WTC11 (cell line): ENCODE data around the gene GRXCR2. TPM values are rescaled to one million over a fixed set of nuclear protein-coding genes. Genes with fewer than 3 reads are reported as not detected.

ENCODE experiments used
- ATAC-seq: fragments of 200-7000 bp; cut with Tn5 transposase; 2 replicates; pipeline ENCODE4 v1.10.0; 2021; ENCODE audit warnings: mild to moderate bottlenecking, moderate library complexity
- CTCF ChIA-PET: fragments of 300-600 bp; sonication (Branson Sonifier 250); formaldehyde crosslinking; loops from one replicate; lab custom pipeline; 2021; ENCODE audit warnings: antibody characterized with exemption; lab: Charles Lee
- POLR2A ChIA-PET: fragments of 350-600 bp; sonication (Branson Sonifier 250); formaldehyde crosslinking; loops from one replicate; lab custom pipeline; 2021; ENCODE audit warnings: antibody characterized with exemption; lab: Charles Lee
- DNase-seq: peaks from one replicate; pipeline ENCODE4 v3.0.0; 2021; ENCODE audit warnings: low spot score
- H3K27ac Mint-ChIP-seq: 2 replicates; pipeline ENCODE4 v1.8.0; 2021; ENCODE audit warnings: mixed read lengths
- H3K27me3 Mint-ChIP-seq: 2 replicates; pipeline ENCODE4 v1.8.0; 2021; ENCODE audit warnings: low read depth, mild to moderate bottlenecking, moderate library complexity, mixed read lengths
- H3K36me3 Mint-ChIP-seq: 2 replicates; pipeline ENCODE4 v1.8.0; 2021; ENCODE audit warnings: mixed read lengths
- H3K4me1 Mint-ChIP-seq: 2 replicates; pipeline ENCODE4 v1.8.0; 2022; ENCODE audit warnings: mixed read lengths
- H3K4me3 Mint-ChIP-seq: 2 replicates; pipeline ENCODE4 v1.8.0; 2021; ENCODE audit warnings: mild to moderate bottlenecking, moderate library complexity, mixed read lengths
- H3K9me3 Mint-ChIP-seq: 2 replicates; pipeline ENCODE4 v1.8.0; 2021; ENCODE audit warnings: mixed read lengths
- CBFB ChIP-seq: sonication (generic); formaldehyde crosslinking; IDR thresholded peaks from 2 replicates; pipeline ENCODE4 v1.8.1; 2022; ENCODE audit warnings: mild to moderate bottlenecking, low read depth, missing genetic modification reagents
- E2F1 ChIP-seq: sonication (generic); formaldehyde crosslinking; IDR thresholded peaks from 2 replicates; pipeline ENCODE4 v1.8.0; 2022; ENCODE audit warnings: mild to moderate bottlenecking, missing genetic modification reagents
- MLX ChIP-seq: sonication (generic); formaldehyde crosslinking; IDR thresholded peaks from 2 replicates; pipeline ENCODE4 v1.8.1; 2023; ENCODE audit warnings: mild to moderate bottlenecking, missing genetic modification reagents, moderate library complexity
- MYBL2 ChIP-seq: sonication (generic); formaldehyde crosslinking; IDR thresholded peaks from 2 replicates; pipeline ENCODE4 v1.8.1; 2023; ENCODE audit warnings: mild to moderate bottlenecking, moderate library complexity, missing genetic modification reagents
- NFATC4 ChIP-seq: fragments of 250-450 bp; sonication (Bioruptor Pico); IDR thresholded peaks from 2 replicates; pipeline ENCODE4 v1.9.0; 2021; ENCODE audit warnings: mild to moderate bottlenecking
- NFE2L1 ChIP-seq: sonication (generic); formaldehyde crosslinking; IDR thresholded peaks from 2 replicates; pipeline ENCODE4 v1.8.1; 2023; ENCODE audit warnings: missing genetic modification reagents
- NFYB ChIP-seq: sonication (generic); formaldehyde crosslinking; conservative IDR thresholded peaks from 2 replicates; pipeline ENCODE4 v1.8.0; 2022; ENCODE audit warnings: low read depth, missing genetic modification reagents
- NR1H2 ChIP-seq: sonication (generic); formaldehyde crosslinking; IDR thresholded peaks from 2 replicates; pipeline ENCODE4 v1.9.0; 2021; ENCODE audit warnings: mild to moderate bottlenecking, moderate library complexity, missing genetic modification reagents
- NR2C2 ChIP-seq: sonication (generic); formaldehyde crosslinking; IDR thresholded peaks from 2 replicates; pipeline ENCODE4 v1.8.0; 2022; ENCODE audit warnings: mild to moderate bottlenecking, missing genetic modification reagents
- RELA ChIP-seq: sonication (generic); formaldehyde crosslinking; IDR thresholded peaks from 2 replicates; pipeline ENCODE4 v1.8.1; 2022; ENCODE audit warnings: missing genetic modification reagents, mild to moderate bottlenecking, borderline replicate concordance
- SMAD3 ChIP-seq: sonication (generic); formaldehyde crosslinking; IDR thresholded peaks from 2 replicates; pipeline ENCODE4 v1.8.0; 2022; ENCODE audit warnings: missing genetic modification reagents, mild to moderate bottlenecking, borderline replicate concordance
- SP1 ChIP-seq: sonication (generic); formaldehyde crosslinking; conservative IDR thresholded peaks from 2 replicates; pipeline ENCODE4 v1.8.1; 2022; ENCODE audit warnings: missing genetic modification reagents
- TCF7 ChIP-seq: sonication (generic); formaldehyde crosslinking; IDR thresholded peaks from 2 replicates; pipeline ENCODE4 v1.8.0; 2022; ENCODE audit warnings: mild to moderate bottlenecking, low read depth, missing genetic modification reagents, moderate library complexity
- TEAD4 ChIP-seq: sonication (generic); formaldehyde crosslinking; IDR thresholded peaks from 2 replicates; pipeline ENCODE4 v1.8.0; 2022; ENCODE audit warnings: mild to moderate bottlenecking, missing genetic modification reagents
- ZNF396 ChIP-seq: fragments of 250-450 bp; sonication (Bioruptor Pico); IDR thresholded peaks from 2 replicates; pipeline ENCODE4 v1.8.0; 2021; ENCODE audit warnings: mild to moderate bottlenecking, moderate library complexity, borderline replicate concordance
- ZNF416 ChIP-seq: fragments of 250-450 bp; sonication (Bioruptor Pico); IDR thresholded peaks from 2 replicates; pipeline ENCODE4 v1.9.0; 2021; ENCODE audit warnings: mild to moderate bottlenecking, inconsistent platforms
- total RNA-seq: library from RNA; stranded (reverse); gene quantifications from 3 replicates; pipeline ENCODE4 v1.2.3, GENCODE V29; 2021
- TF ChIP-seq, protein P1 (sequence below): sonication (generic); formaldehyde crosslinking; conservative IDR thresholded peaks from 2 replicates; pipeline ENCODE4 v1.8.1; 2022; ENCODE audit warnings: mild to moderate bottlenecking, missing genetic modification reagents
- TF ChIP-seq, protein P2 (sequence below): sonication (generic); formaldehyde crosslinking; IDR thresholded peaks from 2 replicates; pipeline ENCODE4 v1.8.1; 2023; ENCODE audit warnings: mild to moderate bottlenecking, missing genetic modification reagents, borderline replicate concordance
- TF ChIP-seq, protein P3 (sequence below): sonication (generic); formaldehyde crosslinking; IDR thresholded peaks from 2 replicates; pipeline ENCODE4 v1.8.0; 2022; ENCODE audit warnings: mild to moderate bottlenecking, missing genetic modification reagents

Gene GRXCR2
- total RNA-seq, 1 experiment from 2014 or later, result not detected

DNA sequence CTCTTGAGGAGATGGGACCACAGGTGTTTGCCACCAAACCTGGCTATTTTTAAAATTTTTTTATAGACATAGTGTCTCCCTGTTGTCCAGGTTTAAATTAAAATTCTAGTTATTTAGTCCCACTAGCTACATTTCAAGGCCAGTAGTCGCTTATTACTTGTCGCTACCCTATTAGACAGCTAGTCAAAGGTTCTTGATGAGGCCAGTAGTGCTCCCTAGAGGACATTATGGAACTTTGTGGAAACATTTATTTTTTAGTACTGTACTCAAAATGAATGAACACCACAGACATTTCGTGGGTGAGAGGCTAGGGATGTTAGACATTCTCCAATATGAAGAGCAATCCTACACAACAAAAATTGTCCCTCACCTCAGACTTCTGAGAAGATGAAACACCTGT lies 14.4 kb upstream of the GRXCR2 start (continued):
- no peak for TF ChIP-seq SMAD3 (CRISPR knock-in tag)
- TF ChIP-seq, protein P1, sequence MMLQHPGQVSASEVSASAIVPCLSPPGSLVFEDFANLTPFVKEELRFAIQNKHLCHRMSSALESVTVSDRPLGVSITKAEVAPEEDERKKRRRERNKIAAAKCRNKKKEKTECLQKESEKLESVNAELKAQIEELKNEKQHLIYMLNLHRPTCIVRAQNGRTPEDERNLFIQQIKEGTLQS, result no peak
- TF ChIP-seq RELA, result no peak
- TF ChIP-seq ZNF416 (CRISPR knock-in tag), result no peak
- no peak for TF ChIP-seq E2F1 (CRISPR knock-in tag)
- no peak for TF ChIP-seq NR2C2
- no peak for TF ChIP-seq NFE2L1 (CRISPR knock-in tag)
- no peak for TF ChIP-seq NFATC4 (CRISPR knock-in tag)

GRCh38 chr5:145874765-145875164 lies 2.0 kb upstream of the GRXCR2 start:
- TF ChIP-seq TEAD4 (no peak), TCF7 (CRISPR knock-in tag) (no peak), ZNF396 (no peak), CBFB (CRISPR knock-in tag) (no peak), NFYB (CRISPR knock-in tag) (no peak), NR1H2 (CRISPR knock-in tag) (no peak), MLX (CRISPR knock-in tag) (no peak)
- TF ChIP-seq, protein P2, sequence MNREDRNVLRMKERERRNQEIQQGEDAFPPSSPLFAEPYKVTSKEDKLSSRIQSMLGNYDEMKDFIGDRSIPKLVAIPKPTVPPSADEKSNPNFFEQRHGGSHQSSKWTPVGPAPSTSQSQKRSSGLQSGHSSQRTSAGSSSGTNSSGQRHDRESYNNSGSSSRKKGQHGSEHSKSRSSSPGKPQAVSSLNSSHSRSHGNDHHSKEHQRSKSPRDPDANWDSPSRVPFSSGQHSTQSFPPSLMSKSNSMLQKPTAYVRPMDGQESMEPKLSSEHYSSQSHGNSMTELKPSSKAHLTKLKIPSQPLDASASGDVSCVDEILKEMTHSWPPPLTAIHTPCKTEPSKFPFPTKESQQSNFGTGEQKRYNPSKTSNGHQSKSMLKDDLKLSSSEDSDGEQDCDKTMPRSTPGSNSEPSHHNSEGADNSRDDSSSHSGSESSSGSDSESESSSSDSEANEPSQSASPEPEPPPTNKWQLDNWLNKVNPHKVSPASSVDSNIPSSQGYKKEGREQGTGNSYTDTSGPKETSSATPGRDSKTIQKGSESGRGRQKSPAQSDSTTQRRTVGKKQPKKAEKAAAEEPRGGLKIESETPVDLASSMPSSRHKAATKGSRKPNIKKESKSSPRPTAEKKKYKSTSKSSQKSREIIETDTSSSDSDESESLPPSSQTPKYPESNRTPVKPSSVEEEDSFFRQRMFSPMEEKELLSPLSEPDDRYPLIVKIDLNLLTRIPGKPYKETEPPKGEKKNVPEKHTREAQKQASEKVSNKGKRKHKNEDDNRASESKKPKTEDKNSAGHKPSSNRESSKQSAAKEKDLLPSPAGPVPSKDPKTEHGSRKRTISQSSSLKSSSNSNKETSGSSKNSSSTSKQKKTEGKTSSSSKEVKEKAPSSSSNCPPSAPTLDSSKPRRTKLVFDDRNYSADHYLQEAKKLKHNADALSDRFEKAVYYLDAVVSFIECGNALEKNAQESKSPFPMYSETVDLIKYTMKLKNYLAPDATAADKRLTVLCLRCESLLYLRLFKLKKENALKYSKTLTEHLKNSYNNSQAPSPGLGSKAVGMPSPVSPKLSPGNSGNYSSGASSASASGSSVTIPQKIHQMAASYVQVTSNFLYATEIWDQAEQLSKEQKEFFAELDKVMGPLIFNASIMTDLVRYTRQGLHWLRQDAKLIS, result no peak
- TF ChIP-seq, protein P3, sequence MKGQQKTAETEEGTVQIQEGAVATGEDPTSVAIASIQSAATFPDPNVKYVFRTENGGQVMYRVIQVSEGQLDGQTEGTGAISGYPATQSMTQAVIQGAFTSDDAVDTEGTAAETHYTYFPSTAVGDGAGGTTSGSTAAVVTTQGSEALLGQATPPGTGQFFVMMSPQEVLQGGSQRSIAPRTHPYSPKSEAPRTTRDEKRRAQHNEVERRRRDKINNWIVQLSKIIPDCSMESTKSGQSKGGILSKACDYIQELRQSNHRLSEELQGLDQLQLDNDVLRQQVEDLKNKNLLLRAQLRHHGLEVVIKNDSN, result no peak
- peaks cover 6% of the 10 kb centered on the region for H3K9me3 Mint-ChIP-seq
- POLR2A ChIA-PET, result no interaction called here
- ATAC-seq (no peak), DNase-seq (no peak)
- no peaks in the 10 kb centered on the region for H3K36me3 Mint-ChIP-seq
- no peak overlapping the region for H3K4me3 Mint-ChIP-seq
- CTCF ChIA-PET, result interaction anchor here (0.6 to 1.2 kb wide), 2 partner anchors 13 to 49 kb away, joined by 3 read pairs; no protein-coding TSS in a partner anchor
- peaks cover 18% of the 10 kb centered on the region for H3K27me3 Mint-ChIP-seq
- no peak overlapping the region for H3K27ac Mint-ChIP-seq
- H3K4me1 Mint-ChIP-seq, result no peaks in the 10 kb centered on the region

DNA sequence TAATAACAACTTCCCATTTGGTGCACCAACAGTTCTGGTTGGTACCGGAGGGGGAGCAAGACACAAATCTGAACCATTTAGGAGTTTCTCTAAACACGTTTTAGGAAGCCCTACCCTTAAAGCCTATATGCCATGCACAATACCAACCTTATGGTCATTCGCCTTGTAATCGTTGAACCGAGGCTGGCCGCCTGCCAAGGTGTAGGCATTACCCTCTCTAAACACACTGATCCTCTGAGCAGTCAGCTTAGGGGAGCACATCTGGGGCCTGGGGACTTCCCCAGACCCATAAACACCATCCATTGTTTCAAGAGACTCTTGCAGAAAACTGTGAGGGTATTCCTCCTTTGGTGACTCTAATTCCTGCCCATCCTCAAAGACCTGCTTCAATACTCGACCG lies 328 bp downstream of the GRXCR2 start:
- ATAC-seq, result no peak
- H3K9me3 Mint-ChIP-seq, result no peaks in the 10 kb centered on the region; the same call in 1 of the 2 replicates
- no peak for DNase-seq
- no peak overlapping the region for H3K27ac Mint-ChIP-seq
- no peaks in the 10 kb centered on the region for H3K4me1 Mint-ChIP-seq
- H3K36me3 Mint-ChIP-seq, result no peaks in the 10 kb centered on the region
- H3K27me3 Mint-ChIP-seq, result peaks cover 29% of the 10 kb centered on the region
- POLR2A ChIA-PET, result no interaction called here
- TF ChIP-seq SP1 (no peak), MYBL2 (CRISPR knock-in tag) (no peak)
- CTCF ChIA-PET, result interaction anchor here (1.3 kb wide), 1 partner anchor 15 kb away, joined by 4 read pairs; no protein-coding TSS in a partner anchor
- no peak overlapping the region for H3K4me3 Mint-ChIP-seq
